CD14-positive monocyte (primary cell): ENCODE measurements around the gene TRIM65. TPM values are rescaled to one million over a fixed set of nuclear protein-coding genes. Genes with fewer than 3 reads are reported as not detected.
"Not testable (repeated sequence)": the region's sequence is repeated elsewhere in the genome, so short reads cannot be mapped to it uniquely, and the experiment has no call there.

Source experiments
- DNase-seq, 3 donors: peaks; one replicate each; pipeline ENCODE4 v3.0.0-alpha.2; 2011 to 2022
- H2AFZ ChIP-seq: 2 replicates; pipeline ENCODE4 v1.6.0; 2012; ENCODE audit warnings: mild to moderate bottlenecking, low read depth, low read length, inconsistent platforms; ENCODE audit not compliant: insufficient read depth, poor library complexity, severe bottlenecking
- H3K27ac ChIP-seq, 2 donors: 1 replicate in 1 of 2; 2 replicates in 1 of 2; pipeline ENCODE4 v1.5.1; 2012 to 2013; ENCODE audit warnings: low read length in 2 of 2, control low read depth in 1 of 2, inconsistent platforms in 1 of 2, low read depth in 1 of 2, mild to moderate bottlenecking in 1 of 2
- H3K27me3 ChIP-seq, 2 donors: one replicate each; pipeline versions ENCODE4 v1.6.0 to v1.6.1; 2011 to 2013; ENCODE audit warnings: low read length in 2 of 2; ENCODE audit not compliant: control insufficient read depth in 2 of 2, insufficient read depth in 2 of 2
- H3K36me3 ChIP-seq, 2 donors: replicated peaks in 1 of 2; 1 replicate in 1 of 2; 2 replicates in 1 of 2; pipeline versions ENCODE4 v1.5.1 to v1.6.1; 2012 to 2013; ENCODE audit warnings: low read length in 2 of 2, control low read depth in 1 of 2, inconsistent platforms in 1 of 2, mild to moderate bottlenecking in 1 of 2; ENCODE audit not compliant: insufficient read depth in 2 of 2, control insufficient read depth in 1 of 2
- H3K4me1 ChIP-seq, 2 donors: 1 replicate in 1 of 2; 2 replicates in 1 of 2; pipeline versions ENCODE4 v1.5.1 to v1.6.1; 2012 to 2013; ENCODE audit warnings: low read length in 2 of 2, control low read depth in 1 of 2, inconsistent platforms in 1 of 2, mild to moderate bottlenecking in 1 of 2, moderate library complexity in 1 of 2; ENCODE audit not compliant: insufficient read depth in 2 of 2, control insufficient read depth in 1 of 2
- H3K4me2 ChIP-seq: replicated peaks from 2 replicates; pipeline ENCODE3; 2012; ENCODE audit warnings: low read length, moderate library complexity, mild to moderate bottlenecking; ENCODE audit not compliant: poor library complexity, severe bottlenecking; ENCODE audit errors: extremely low read depth
- H3K4me3 ChIP-seq, 3 experiments: fragments of 200-600 bp in 1 of 3; sonication (generic) in 1 of 3; replicated peaks in 1 of 3; 1 replicate in 2 of 3; 2 replicates in 1 of 3; pipeline ENCODE4 v1.5.1; 2011 to 2013; ENCODE audit warnings: low read length in 3 of 3, mild to moderate bottlenecking in 3 of 3, control low read depth in 2 of 3, low read depth in 2 of 3, inconsistent platforms in 1 of 3, moderate library complexity in 1 of 3
- H3K79me2 ChIP-seq: 2 replicates; pipeline ENCODE4 v1.6.0; 2012; ENCODE audit warnings: mild to moderate bottlenecking, control low read depth, inconsistent platforms, low read length, moderate library complexity; ENCODE audit not compliant: insufficient read depth
- H3K9ac ChIP-seq: 2 replicates; pipeline ENCODE4 v1.6.0; 2017; ENCODE audit warnings: low read length, mild to moderate bottlenecking; ENCODE audit not compliant: insufficient read depth, poor library complexity, severe bottlenecking
- H3K9me3 ChIP-seq, 2 donors: replicated peaks in 1 of 2; 1 replicate in 1 of 2; 2 replicates in 1 of 2; pipeline versions ENCODE4 v1.5.1 to v1.6.1; 2012 to 2013; ENCODE audit warnings: low read length in 2 of 2, control low read depth in 1 of 2; ENCODE audit not compliant: control insufficient read depth in 1 of 2, insufficient read depth in 1 of 2
- H4K20me1 ChIP-seq: 2 replicates; pipeline ENCODE4 v1.6.0; 2012; ENCODE audit warnings: mild to moderate bottlenecking, low read length, control low read depth, moderate library complexity; ENCODE audit not compliant: insufficient read depth
- H3K27ac Mint-ChIP-seq, 7 donors: one replicate each; pipeline ENCODE4 v1.8.0; 2020; ENCODE audit warnings: mild to moderate bottlenecking in 7 of 7, mixed read lengths in 7 of 7, moderate library complexity in 6 of 7, inconsistent platforms in 2 of 7
- H3K27me3 Mint-ChIP-seq, 3 donors: one replicate each; pipeline ENCODE4 v1.8.0; 2021 to 2022; ENCODE audit warnings: low read depth in 3 of 3, mild to moderate bottlenecking in 3 of 3, mixed read lengths in 3 of 3, moderate library complexity in 3 of 3, inconsistent platforms in 1 of 3
- H3K36me3 Mint-ChIP-seq, 2 donors: one replicate each; pipeline ENCODE4 v1.8.0; 2020; ENCODE audit warnings: mixed read lengths in 2 of 2, inconsistent platforms in 1 of 2, mild to moderate bottlenecking in 1 of 2
- H3K4me1 Mint-ChIP-seq: one replicate; pipeline ENCODE4 v1.8.0; 2020; ENCODE audit warnings: mild to moderate bottlenecking, mixed read lengths
- H3K4me3 Mint-ChIP-seq, 2 donors: one replicate each; pipeline ENCODE4 v1.8.0; 2020; ENCODE audit warnings: mild to moderate bottlenecking in 2 of 2, mixed read lengths in 2 of 2, moderate library complexity in 1 of 2
- H3K9me3 Mint-ChIP-seq, 7 donors: one replicate each; pipeline ENCODE4 v1.8.0; 2020 to 2022; ENCODE audit warnings: mixed read lengths in 7 of 7, mild to moderate bottlenecking in 6 of 7, moderate library complexity in 6 of 7, inconsistent platforms in 2 of 7
- CTCF ChIP-seq: fragments of 200-600 bp; IDR thresholded peaks from one replicate; pipeline ENCODE4 v1.8.0; 2022; ENCODE audit warnings: antibody characterized with exemption, mild to moderate bottlenecking
- WGBS: methylation state at CpG from one replicate; pipeline ENCODE4 v1.1.5; 2013; ENCODE audit warnings: missing lambda C conversion rate; ENCODE audit not compliant: insufficient coverage; 5-methylcytosine and 5-hydroxymethylcytosine counted together
- intact Hi-C, 2 donors: fragments of 100-400 bp; cut with micrococcal nuclease; formaldehyde crosslinking; loops; one replicate each; pipeline versions ENCODE4 v1.15.0 to v1.15.1; 2023
- polyA plus RNA-seq, 3 donors: library from polyadenylated mRNA; depleted of rRNA in 1 of 3; unstranded in 2 of 3; stranded (reverse) in 1 of 3; fragments of 300-500 nt in 2 of 3; fragments of >200 nt in 1 of 3; fragmentation: Illumina TruSeq in 2 of 3; gene quantifications; 1 replicate in 2 of 3; 2 replicates in 1 of 3; pipeline ENCODE4 v1.2.3, GENCODE V29; 2012 to 2021

The TRIM65 gene
- polyA plus RNA-seq, 3 donors, result 5.6 to 10.4 (median 5.9) TPM

GRCh38 chr17:75853433-75853832 is 43.3 kb downstream of the TRIM65 start:
- H3K9ac ChIP-seq, result no peak overlapping the region
- DNase-seq, result peak in 1 of 3 donors; percentile 38
- H3K27ac ChIP-seq, result peak overlapping the region in 1 of 2 donors; percentile 0
- peaks cover 28% of the 10 kb centered on the region for H4K20me1 ChIP-seq
- intact Hi-C loops, result no loop called here
- peaks cover 30 to 35% of the 10 kb centered on the region in 2 donors for H3K36me3 ChIP-seq
- no peaks in the 10 kb centered on the region for H3K9me3 ChIP-seq
- H3K4me3 ChIP-seq, result peak overlapping the region in 1 of 3 experiments; percentile 11
- Mint-ChIP-seq H3K9me3 (peaks cover 0 to 2% (median 0%) of the 10 kb centered on the region in 7 donors), H3K27ac (peak overlapping the region in 5 of 7 donors; percentile 30 to 76 (median 58)), H3K4me1 (peaks cover 30% of the 10 kb centered on the region), H3K36me3 (peaks cover 32 to 41% of the 10 kb centered on the region in 2 donors), H3K4me3 (peak overlapping the region in 1 of 2 donors; percentile 11), H3K27me3 (peaks cover 0 to 3% (median 0%) of the 10 kb centered on the region in 3 donors)
- no peaks in the 10 kb centered on the region for H3K27me3 ChIP-seq
- H3K79me2 ChIP-seq, result peaks cover 51% of the 10 kb centered on the region
- H3K4me1 ChIP-seq, result peaks cover 35 to 48% of the 10 kb centered on the region in 2 donors
- peak overlapping the region; percentile 86 for H3K4me2 ChIP-seq
- 97% methylated on average over 3 of the region's 7 CpGs for WGBS
- TF ChIP-seq CTCF, result no peak
- H2AFZ ChIP-seq, result no peak overlapping the region

DNA sequence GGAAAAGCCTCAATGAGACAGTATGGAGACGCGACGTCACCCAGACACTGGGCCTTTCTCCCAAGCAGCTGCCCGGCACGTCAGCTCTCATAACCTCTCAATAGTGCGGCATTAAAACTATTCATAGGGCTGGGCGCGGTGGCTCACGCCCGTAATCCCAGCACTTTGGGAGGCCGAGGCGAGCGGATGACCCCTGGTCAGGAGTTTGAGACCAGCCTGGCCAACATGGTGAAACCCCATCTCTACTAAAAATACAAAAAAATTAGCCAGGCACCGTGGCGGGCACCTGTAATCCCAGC is 45.1 kb downstream of the TRIM65 start:
- peaks cover 48 to 53% of the 10 kb centered on the region in 2 donors for H3K36me3 ChIP-seq
- no CpG with 5 or more reads among the region's 15 CpGs for WGBS
- intact Hi-C loops, result not testable (repeated sequence)

More for the DNA sequence above, 45.1 kb downstream of the TRIM65 start:
- H3K27ac Mint-ChIP-seq, result peak overlapping the region in 1 of 7 donors; percentile 1
- H3K79me2 ChIP-seq, result peaks cover 50% of the 10 kb centered on the region
- H3K4me1 Mint-ChIP-seq, result peaks cover 21% of the 10 kb centered on the region
- H3K4me2 ChIP-seq, H3K27me3 Mint-ChIP-seq, H3K27ac ChIP-seq, H3K4me3 ChIP-seq, H3K9ac ChIP-seq, H3K9me3 ChIP-seq, H3K4me3 Mint-ChIP-seq, DNase-seq, H2AFZ ChIP-seq, H3K9me3 Mint-ChIP-seq, H3K27me3 ChIP-seq: not testable (repeated sequence)
- peaks cover 20 to 38% of the 10 kb centered on the region in 2 donors for H3K4me1 ChIP-seq
- H4K20me1 ChIP-seq, result peaks cover 46% of the 10 kb centered on the region
- H3K36me3 Mint-ChIP-seq, result peaks cover 50 to 59% of the 10 kb centered on the region in 2 donors
